Left ventricle myocardium superior (tissue), 1 donor: ENCODE results near the gene SRL. TPM values are rescaled to one million over a fixed set of nuclear protein-coding genes. Genes with fewer than 3 reads are reported as not detected.
"Not testable (repeated sequence)": the region's sequence is repeated elsewhere in the genome, so short reads cannot be mapped to it uniquely, and the experiment has no call there.

Source experiments
- ATAC-seq: fragments of 200-7000 bp; cut with Tn5 transposase; one replicate; pipeline ENCODE4 v1.9.1; 2020; ENCODE audit warnings: mild to moderate bottlenecking, moderate library complexity
- DNase-seq: peaks from one replicate; pipeline ENCODE4 v3.0.0-alpha.2; 2020
- intact Hi-C: fragments of 100-400 bp; cut with micrococcal nuclease; formaldehyde crosslinking; loops from one replicate; pipeline ENCODE4 v1.11.0; 2022
- total RNA-seq: library from RNA; stranded (reverse); fragmentation: NEBNext Ultra II Directional; extraction: Animal tissue kit (Norgen Biotek cat#: 25700); gene quantifications from one replicate; pipeline ENCODE4 v1.2.1, GENCODE V29; 2021
- donor health status: DM: no; HTN: yes; CAD: no; lungs with severe emphysema.

Gene SRL
- total RNA-seq, 1 donor from 2014 or later: 426 TPM

GRCh38 chr16:4239020-4239419 lies 2.9 kb downstream of the SRL start:
- intact Hi-C loops: no loop called here
- peak; percentile 36 for ATAC-seq
- no peak for DNase-seq

GRCh38 chr16:4233431-4233830 lies 8.4 kb downstream of the SRL start:
- ATAC-seq: peak; percentile 47

GRCh38 chr16:4232541-4233386 lies 9.1 kb downstream of the SRL start:
- intact Hi-C loops: no loop called here
- ATAC-seq (peak; percentile 73), DNase-seq (no peak)

More at GRCh38 chr16:4233431-4233830, 8.4 kb downstream of the SRL start:
- intact Hi-C loops: no loop called here
- no peak for DNase-seq

GRCh38 chr16:4231886-4232285 lies 10.0 kb downstream of the SRL start:
- DNase-seq (peak; percentile 55), ATAC-seq (peak; percentile 46)
- intact Hi-C loops: no loop called here

- DNase-seq (peak; percentile 57), ATAC-seq (peak; percentile 71)
- intact Hi-C loops: no loop called here
Observed at GRCh38 chr16:4231367-4231766, 10.5 kb downstream of the SRL start.

GRCh38 chr16:4227040-4227332 lies 14.9 kb downstream of the SRL start:
- DNase-seq (no peak), ATAC-seq (no peak)
- intact Hi-C loops: no loop called here

- DNase-seq: no peak
- intact Hi-C loops: no loop called here
- no peak for ATAC-seq
Observed at GRCh38 chr16:4226251-4227039, 15.4 kb downstream of the SRL start.

- ATAC-seq: no peak
- no peak for DNase-seq
Observed at GRCh38 chr16:4225075-4225474, 16.8 kb downstream of the SRL start.

GRCh38 chr16:4220358-4220757 lies 21.5 kb downstream of the SRL start:
- ATAC-seq: no peak
- DNase-seq: no peak
- intact Hi-C loops: no loop called here

More at GRCh38 chr16:4225075-4225474, 16.8 kb downstream of the SRL start:
- intact Hi-C loops: no loop called here

- intact Hi-C loops: no loop called here
- no peak for DNase-seq
- ATAC-seq: no peak
Observed at GRCh38 chr16:4218202-4218601, 23.7 kb downstream of the SRL start.

- intact Hi-C loops: no loop called here
Observed at GRCh38 chr16:4217204-4218131, 24.4 kb downstream of the SRL start.

GRCh38 chr16:4216596-4216995 lies 25.3 kb downstream of the SRL start:
- DNase-seq: no peak
- intact Hi-C loops: no loop called here
- ATAC-seq: no peak

More at GRCh38 chr16:4217204-4218131, 24.4 kb downstream of the SRL start:
- DNase-seq (peak; percentile 85), ATAC-seq (peak; percentile 80)

- DNase-seq (no peak), ATAC-seq (no peak)
- intact Hi-C loops: no loop called here
Observed at GRCh38 chr16:4215106-4215505, 26.8 kb downstream of the SRL start.

GRCh38 chr16:4214215-4214621 lies 27.7 kb downstream of the SRL start:
- intact Hi-C loops: no loop called here
- peak; percentile 17 for ATAC-seq

GRCh38 chr16:4213737-4214136 lies 28.1 kb downstream of the SRL start:
- ATAC-seq (no peak), DNase-seq (no peak)
- intact Hi-C loops: no loop called here

More at GRCh38 chr16:4214215-4214621, 27.7 kb downstream of the SRL start:
- no peak for DNase-seq

- intact Hi-C loops: no loop called here
- DNase-seq: no peak
- ATAC-seq: peak; percentile 6
Observed at GRCh38 chr16:4212934-4213296, 29.0 kb downstream of the SRL start.

GRCh38 chr16:4212211-4212933 lies 29.5 kb downstream of the SRL start:
- intact Hi-C loops: no loop called here
- ATAC-seq (peak; percentile 90), DNase-seq (peak; percentile 90)

- ATAC-seq, DNase-seq, intact Hi-C loops: not testable (repeated sequence)
Observed at GRCh38 chr16:4211445-4212210, 30.3 kb downstream of the SRL start.
